TTC549 (cell line): ENCODE results near the gene CNBD2.
"Not testable (repeated sequence)": the region's sequence is repeated elsewhere in the genome, so short reads cannot be mapped to it uniquely, and the experiment has no call there.

ENCODE experiments used
- FAIRE-seq: peaks from 2 replicates; lab custom pipeline; 2012; peaks lifted over from hg19 to GRCh38; lab: Jason Lieb, UNC

Gene CNBD2

GRCh38 chr20:36026131-36026530 is 57.7 kb downstream of the CNBD2 start:
- not testable (repeated sequence) for FAIRE-seq

- no peak for FAIRE-seq
Observed at GRCh38 chr20:36028106-36028808, 59.9 kb downstream of the CNBD2 start.

GRCh38 chr20:36030149-36030548 is 61.8 kb downstream of the CNBD2 start:
- no peak for FAIRE-seq

GRCh38 chr20:36031806-36032205 is 63.4 kb downstream of the CNBD2 start:
- FAIRE-seq, result no peak

- FAIRE-seq, result no peak
Observed at GRCh38 chr20:36034875-36035274, 66.5 kb downstream of the CNBD2 start.

GRCh38 chr20:36035745-36036144 is 67.4 kb downstream of the CNBD2 start:
- no peak for FAIRE-seq

GRCh38 chr20:36036688-36037087 is 68.3 kb downstream of the CNBD2 start:
- FAIRE-seq, result no peak

GRCh38 chr20:36040571-36040970 is 72.2 kb downstream of the CNBD2 start:
- no peak for FAIRE-seq

- FAIRE-seq, result no peak
Observed at GRCh38 chr20:36043441-36043840, 75.1 kb downstream of the CNBD2 start.

- no peak for FAIRE-seq
Observed at GRCh38 chr20:36043892-36044515, 75.6 kb downstream of the CNBD2 start.

- no peak for FAIRE-seq
Observed at GRCh38 chr20:36045373-36045714, 77.0 kb downstream of the CNBD2 start.

- FAIRE-seq, result not testable (repeated sequence)
Observed at GRCh38 chr20:36046073-36046798, 77.8 kb downstream of the CNBD2 start.

- FAIRE-seq, result not testable (repeated sequence)
Observed at GRCh38 chr20:36049408-36049807, 81.0 kb downstream of the CNBD2 start.

GRCh38 chr20:36050436-36051317 is 82.3 kb downstream of the CNBD2 start:
- no peak for FAIRE-seq

- no peak for FAIRE-seq
Observed at GRCh38 chr20:36051318-36052116, 83.1 kb downstream of the CNBD2 start.

GRCh38 chr20:36052117-36052513 is 83.7 kb downstream of the CNBD2 start:
- no peak for FAIRE-seq

GRCh38 chr20:36053863-36054518 is 85.6 kb downstream of the CNBD2 start:
- not testable (repeated sequence) for FAIRE-seq

GRCh38 chr20:36055145-36055544 is 86.8 kb downstream of the CNBD2 start:
- FAIRE-seq, result no peak

- FAIRE-seq, result no peak
Observed at GRCh38 chr20:36060676-36061075, 92.3 kb downstream of the CNBD2 start.

GRCh38 chr20:36061754-36062153 is 93.4 kb downstream of the CNBD2 start:
- no peak for FAIRE-seq

- FAIRE-seq, result no peak
Observed at GRCh38 chr20:36062799-36063198, 94.4 kb downstream of the CNBD2 start.
